Measurements from ENCODE around the gene ILF3. TPM values are rescaled to one million over a fixed set of nuclear protein-coding genes. Genes with fewer than 3 reads are reported as not detected.

The ILF3 gene
- total and polyA plus RNA-seq, 2 of the 13 experiments (the other 11 are each of a cell fraction or from before 2014, with no cell fraction given) = 120 to 173 TPM

DNA sequence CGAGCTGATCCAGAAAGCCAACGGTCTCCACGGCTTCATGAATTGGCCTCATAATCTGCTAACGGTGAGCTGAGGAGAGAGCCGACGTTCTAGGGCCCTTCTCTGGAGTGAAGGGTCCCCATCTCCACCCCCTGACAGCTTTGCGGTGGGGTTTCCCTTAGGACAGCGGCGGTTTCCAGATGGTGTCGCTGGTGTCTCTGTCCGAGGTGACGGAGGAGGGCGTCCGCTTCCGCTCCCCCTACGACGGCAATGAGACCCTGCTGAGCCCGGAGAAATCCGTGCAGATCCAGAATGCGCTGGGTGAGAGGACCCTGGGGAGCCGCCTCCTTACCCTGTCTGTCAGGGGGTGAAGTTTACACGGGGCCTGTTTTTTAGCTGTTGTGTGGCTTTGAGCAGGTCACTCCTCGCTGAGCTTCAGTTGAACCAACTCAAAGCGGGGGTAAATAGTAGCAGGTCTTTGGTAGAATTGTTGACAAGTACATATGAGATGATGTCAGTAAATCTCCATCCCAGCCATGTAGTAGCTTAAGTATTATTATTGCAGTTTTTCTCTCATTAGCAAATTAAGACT lies 47.9 kb downstream of the ILF3 start (continued):
- TF ChIP-seq, protein P1, sequence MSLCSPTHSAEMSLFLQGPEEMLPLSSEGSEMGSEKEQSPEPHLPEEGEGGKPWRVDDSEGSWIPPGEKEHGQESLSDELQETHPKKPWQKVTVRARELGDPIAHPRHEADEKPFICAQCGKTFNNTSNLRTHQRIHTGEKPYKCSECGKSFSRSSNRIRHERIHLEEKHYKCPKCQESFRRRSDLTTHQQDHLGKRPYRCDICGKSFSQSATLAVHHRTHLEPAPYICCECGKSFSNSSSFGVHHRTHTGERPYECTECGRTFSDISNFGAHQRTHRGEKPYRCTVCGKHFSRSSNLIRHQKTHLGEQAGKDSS (CRISPR knock-in tag; IDR thresholded peaks at IDR 0.05; ENCODE audit: borderline replicate concordance, low read depth) = 0 out of 2 replicates have a peak, but pooled peaks have one; percentile 7
- TF ChIP-seq, protein P2, sequence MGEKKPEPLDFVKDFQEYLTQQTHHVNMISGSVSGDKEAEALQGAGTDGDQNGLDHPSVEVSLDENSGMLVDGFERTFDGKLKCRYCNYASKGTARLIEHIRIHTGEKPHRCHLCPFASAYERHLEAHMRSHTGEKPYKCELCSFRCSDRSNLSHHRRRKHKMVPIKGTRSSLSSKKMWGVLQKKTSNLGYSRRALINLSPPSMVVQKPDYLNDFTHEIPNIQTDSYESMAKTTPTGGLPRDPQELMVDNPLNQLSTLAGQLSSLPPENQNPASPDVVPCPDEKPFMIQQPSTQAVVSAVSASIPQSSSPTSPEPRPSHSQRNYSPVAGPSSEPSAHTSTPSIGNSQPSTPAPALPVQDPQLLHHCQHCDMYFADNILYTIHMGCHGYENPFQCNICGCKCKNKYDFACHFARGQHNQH (CRISPR knock-in tag; IDR thresholded peaks at IDR 0.05) = no peak
- TF ChIP-seq, protein P3, sequence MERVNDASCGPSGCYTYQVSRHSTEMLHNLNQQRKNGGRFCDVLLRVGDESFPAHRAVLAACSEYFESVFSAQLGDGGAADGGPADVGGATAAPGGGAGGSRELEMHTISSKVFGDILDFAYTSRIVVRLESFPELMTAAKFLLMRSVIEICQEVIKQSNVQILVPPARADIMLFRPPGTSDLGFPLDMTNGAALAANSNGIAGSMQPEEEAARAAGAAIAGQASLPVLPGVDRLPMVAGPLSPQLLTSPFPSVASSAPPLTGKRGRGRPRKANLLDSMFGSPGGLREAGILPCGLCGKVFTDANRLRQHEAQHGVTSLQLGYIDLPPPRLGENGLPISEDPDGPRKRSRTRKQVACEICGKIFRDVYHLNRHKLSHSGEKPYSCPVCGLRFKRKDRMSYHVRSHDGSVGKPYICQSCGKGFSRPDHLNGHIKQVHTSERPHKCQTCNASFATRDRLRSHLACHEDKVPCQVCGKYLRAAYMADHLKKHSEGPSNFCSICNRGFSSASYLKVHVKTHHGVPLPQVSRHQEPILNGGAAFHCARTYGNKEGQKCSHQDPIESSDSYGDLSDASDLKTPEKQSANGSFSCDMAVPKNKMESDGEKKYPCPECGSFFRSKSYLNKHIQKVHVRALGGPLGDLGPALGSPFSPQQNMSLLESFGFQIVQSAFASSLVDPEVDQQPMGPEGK (CRISPR knock-in tag; IDR thresholded peaks at IDR 0.05) = peak; percentile 64
- TF ChIP-seq ZMAT3 (CRISPR knock-in tag; conservative IDR thresholded peaks at IDR 0.05) = no peak
- TF ChIP-seq, protein P4, sequence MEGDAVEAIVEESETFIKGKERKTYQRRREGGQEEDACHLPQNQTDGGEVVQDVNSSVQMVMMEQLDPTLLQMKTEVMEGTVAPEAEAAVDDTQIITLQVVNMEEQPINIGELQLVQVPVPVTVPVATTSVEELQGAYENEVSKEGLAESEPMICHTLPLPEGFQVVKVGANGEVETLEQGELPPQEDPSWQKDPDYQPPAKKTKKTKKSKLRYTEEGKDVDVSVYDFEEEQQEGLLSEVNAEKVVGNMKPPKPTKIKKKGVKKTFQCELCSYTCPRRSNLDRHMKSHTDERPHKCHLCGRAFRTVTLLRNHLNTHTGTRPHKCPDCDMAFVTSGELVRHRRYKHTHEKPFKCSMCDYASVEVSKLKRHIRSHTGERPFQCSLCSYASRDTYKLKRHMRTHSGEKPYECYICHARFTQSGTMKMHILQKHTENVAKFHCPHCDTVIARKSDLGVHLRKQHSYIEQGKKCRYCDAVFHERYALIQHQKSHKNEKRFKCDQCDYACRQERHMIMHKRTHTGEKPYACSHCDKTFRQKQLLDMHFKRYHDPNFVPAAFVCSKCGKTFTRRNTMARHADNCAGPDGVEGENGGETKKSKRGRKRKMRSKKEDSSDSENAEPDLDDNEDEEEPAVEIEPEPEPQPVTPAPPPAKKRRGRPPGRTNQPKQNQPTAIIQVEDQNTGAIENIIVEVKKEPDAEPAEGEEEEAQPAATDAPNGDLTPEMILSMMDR (CRISPR knock-in tag; IDR thresholded peaks at IDR 0.05) = peak; percentile 75
- TF ChIP-seq, protein P5, sequence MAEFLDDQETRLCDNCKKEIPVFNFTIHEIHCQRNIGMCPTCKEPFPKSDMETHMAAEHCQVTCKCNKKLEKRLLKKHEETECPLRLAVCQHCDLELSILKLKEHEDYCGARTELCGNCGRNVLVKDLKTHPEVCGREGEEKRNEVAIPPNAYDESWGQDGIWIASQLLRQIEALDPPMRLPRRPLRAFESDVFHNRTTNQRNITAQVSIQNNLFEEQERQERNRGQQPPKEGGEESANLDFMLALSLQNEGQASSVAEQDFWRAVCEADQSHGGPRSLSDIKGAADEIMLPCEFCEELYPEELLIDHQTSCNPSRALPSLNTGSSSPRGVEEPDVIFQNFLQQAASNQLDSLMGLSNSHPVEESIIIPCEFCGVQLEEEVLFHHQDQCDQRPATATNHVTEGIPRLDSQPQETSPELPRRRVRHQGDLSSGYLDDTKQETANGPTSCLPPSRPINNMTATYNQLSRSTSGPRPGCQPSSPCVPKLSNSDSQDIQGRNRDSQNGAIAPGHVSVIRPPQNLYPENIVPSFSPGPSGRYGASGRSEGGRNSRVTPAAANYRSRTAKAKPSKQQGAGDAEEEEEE (CRISPR knock-in tag; IDR thresholded peaks at IDR 0.05; ENCODE audit: borderline replicate concordance) = no peak
- TF ChIP-seq FIP1L1 (IDR thresholded peaks at IDR 0.05; ENCODE audit: borderline replicate concordance, insufficient read depth, low read depth, low read length) = no peak
- TF ChIP-seq IKZF4 (CRISPR knock-in tag; IDR thresholded peaks at IDR 0.05; ENCODE audit: borderline replicate concordance, low read depth, not compliant biosample characterization) = no peak
- TF ChIP-seq, protein P6, sequence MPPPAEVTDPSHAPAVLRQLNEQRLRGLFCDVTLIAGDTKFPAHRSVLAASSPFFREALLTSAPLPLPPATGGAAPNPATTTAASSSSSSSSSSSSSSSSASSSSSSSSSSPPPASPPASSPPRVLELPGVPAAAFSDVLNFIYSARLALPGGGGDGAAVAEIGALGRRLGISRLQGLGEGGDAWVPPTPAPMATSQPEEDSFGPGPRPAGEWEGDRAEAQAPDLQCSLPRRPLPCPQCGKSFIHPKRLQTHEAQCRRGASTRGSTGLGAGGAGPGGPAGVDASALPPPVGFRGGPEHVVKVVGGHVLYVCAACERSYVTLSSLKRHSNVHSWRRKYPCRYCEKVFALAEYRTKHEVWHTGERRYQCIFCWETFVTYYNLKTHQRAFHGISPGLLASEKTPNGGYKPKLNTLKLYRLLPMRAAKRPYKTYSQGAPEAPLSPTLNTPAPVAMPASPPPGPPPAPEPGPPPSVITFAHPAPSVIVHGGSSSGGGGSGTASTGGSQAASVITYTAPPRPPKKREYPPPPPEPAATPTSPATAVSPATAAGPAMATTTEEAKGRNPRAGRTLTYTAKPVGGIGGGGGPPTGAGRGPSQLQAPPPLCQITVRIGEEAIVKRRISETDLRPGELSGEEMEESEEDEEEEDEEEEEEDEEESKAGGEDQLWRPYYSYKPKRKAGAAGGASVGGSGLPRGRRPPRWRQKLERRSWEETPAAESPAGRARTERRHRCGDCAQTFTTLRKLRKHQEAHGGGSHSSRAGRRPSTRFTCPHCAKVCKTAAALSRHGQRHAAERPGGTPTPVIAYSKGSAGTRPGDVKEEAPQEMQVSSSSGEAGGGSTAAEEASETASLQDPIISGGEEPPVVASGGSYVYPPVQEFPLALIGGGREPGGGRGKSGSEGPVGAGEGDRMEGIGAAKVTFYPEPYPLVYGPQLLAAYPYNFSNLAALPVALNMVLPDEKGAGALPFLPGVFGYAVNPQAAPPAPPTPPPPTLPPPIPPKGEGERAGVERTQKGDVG (CRISPR knock-in tag; IDR thresholded peaks at IDR 0.05; ENCODE audit: borderline replicate concordance) = no peak
- TF ChIP-seq, protein P7, sequence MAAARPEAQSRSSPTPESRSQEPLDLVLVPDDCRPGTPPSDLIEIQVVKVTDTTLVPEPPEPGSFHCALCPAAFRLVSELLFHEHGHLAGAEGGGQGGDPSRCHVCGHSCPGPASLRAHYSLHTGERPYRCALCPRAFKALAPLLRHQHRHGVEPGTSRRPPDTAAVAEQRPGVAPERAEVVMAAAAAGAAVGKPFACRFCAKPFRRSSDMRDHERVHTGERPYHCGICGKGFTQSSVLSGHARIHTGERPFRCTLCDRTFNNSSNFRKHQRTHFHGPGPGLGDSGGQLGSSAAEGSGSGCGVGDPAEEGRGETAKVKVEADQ (CRISPR knock-in tag; IDR thresholded peaks at IDR 0.05; ENCODE audit: borderline replicate concordance) = peak; percentile 21; the same call in 1 of the 2 replicates
- TF ChIP-seq, protein P8, sequence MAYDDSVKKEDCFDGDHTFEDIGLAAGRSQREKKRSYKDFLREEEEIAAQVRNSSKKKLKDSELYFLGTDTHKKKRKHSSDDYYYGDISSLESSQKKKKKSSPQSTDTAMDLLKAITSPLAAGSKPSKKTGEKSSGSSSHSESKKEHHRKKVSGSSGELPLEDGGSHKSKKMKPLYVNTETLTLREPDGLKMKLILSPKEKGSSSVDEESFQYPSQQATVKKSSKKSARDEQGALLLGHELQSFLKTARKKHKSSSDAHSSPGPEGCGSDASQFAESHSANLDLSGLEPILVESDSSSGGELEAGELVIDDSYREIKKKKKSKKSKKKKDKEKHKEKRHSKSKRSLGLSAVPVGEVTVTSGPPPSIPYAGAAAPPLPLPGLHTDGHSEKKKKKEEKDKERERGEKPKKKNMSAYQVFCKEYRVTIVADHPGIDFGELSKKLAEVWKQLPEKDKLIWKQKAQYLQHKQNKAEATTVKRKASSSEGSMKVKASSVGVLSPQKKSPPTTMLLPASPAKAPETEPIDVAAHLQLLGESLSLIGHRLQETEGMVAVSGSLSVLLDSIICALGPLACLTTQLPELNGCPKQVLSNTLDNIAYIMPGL (CRISPR knock-in tag; IDR thresholded peaks at IDR 0.05; ENCODE audit: borderline replicate concordance in 1 of 2, low read depth in 1 of 2) = peak; percentile 66 to 70; a peak in 3 of 4 replicates
- no peak for TF ChIP-seq ZNF12 (CRISPR knock-in tag; IDR thresholded peaks at IDR 0.05)

Data from HepG2 (cell line).